ENCODE measurements around the gene CTCF.
A peak's percentile ranks its signal among the peaks of the same experiment; 100 is the strongest.

Gene CTCF

GRCh38 chr16:67534431-67534830 lies 27.9 kb upstream of the CTCF start:
- DNase-seq, result no peak

- no peak for DNase-seq
These were observed 27.1 kb upstream of the CTCF start for GRCh38 chr16:67535201-67535600.

DNA sequence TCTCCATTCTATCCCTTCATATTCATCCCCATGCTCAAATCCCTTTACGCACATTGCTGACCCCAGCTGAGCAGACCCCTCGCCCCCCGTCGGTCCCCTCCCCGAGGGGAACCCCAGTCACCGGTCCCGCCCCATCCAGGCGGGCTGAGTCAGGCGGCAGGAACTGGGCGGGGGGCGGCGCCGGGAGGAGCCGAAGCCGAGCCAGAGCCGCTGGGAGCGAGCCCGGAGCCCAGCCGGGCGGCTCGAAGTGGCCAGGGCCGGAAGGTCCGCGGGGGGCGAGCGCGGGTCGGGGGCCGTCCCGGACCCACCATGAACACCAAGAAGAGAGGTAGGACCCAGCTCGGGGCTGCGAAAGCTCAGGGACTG lies 25.1 kb upstream of the CTCF start:
- no peak for DNase-seq

- DNase-seq, result no peak
These were observed 24.4 kb upstream of the CTCF start for GRCh38 chr16:67537636-67538591.

- no peak for DNase-seq
These were observed 23.6 kb upstream of the CTCF start for GRCh38 chr16:67538666-67539101.

DNA sequence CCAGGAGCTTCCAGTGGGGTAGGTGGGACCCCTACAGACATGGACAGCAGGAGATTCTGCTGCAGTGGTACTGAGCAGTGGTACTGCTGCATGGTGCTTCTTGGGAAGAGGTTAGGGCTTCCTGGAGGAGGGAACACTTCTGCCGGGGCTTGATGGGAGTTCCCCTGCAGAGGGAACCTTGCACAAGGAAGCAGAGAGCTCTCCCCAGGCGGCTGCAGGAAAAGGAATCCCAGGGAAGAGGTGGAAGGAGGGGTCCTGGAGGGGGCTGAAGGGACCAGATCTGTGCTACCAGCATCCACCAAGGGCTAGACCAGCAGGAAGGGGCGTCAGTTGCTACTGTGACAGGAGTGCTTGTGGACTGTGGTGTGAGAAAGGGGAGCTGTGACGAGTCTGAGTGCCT lies 23.1 kb upstream of the CTCF start:
- no peak for DNase-seq

GRCh38 chr16:67539691-67540635 lies 22.4 kb upstream of the CTCF start:
- DNase-seq, result no peak

DNA sequence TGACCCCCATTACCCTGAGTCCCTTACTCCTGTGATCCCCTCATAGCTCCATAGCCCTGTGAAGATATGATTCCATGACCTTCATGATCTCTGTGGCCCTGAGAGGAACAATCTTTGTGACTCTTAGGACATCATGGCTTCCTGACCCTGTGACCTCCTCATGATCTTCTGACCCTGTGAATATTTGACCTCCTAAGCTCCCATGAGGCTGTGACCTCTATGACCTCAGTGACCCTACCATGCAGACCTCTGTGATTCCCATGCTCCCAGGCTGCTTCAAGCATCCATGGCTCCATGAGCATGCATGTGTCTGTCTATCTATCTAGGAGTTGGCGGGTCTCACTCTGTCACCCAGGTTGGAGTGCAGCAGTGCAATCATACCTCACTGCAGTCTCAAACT lies 21.6 kb upstream of the CTCF start:
- no peak for DNase-seq

DNA sequence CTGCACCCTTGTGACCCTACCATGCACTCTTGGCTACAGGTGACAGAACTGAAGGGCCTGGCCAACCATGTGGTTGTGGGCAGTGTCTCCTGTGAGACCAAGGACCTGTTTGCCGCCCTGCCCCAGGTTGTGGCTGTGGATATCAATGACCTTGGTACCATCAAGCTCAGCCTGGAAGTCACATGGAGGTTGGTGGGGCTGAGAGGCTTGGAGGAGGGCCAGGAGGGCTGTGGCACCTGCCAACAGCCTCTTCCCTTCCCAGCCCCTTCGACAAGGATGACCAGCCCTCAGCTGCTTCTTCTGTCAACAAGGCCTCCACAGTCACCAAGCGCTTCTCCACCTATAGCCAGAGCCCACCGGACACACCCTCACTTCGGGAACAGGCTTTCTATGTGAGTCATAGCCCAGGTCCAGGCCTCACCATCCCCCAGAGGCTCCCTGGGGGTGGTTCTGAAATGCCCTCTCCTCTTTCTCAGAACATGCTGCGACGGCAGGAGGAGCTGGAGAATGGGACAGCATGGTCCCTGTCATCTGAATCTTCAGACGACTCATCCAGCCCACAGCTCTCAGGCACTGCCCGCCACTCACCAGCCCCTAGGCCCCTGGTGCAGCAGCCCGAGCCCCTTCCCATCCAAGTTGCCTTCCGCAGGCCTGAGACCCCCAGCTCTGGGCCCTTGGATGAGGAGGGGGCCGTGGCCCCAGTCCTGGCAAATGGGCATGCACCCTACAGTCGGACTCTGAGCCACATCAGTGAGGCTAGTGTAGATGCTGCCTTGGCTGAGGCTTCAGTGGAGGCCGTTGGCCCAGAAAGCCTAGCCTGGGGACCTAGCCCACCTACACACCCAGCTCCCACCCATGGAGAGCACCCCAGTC lies 20.7 kb upstream of the CTCF start:
- DNase-seq, result no peak

DNA sequence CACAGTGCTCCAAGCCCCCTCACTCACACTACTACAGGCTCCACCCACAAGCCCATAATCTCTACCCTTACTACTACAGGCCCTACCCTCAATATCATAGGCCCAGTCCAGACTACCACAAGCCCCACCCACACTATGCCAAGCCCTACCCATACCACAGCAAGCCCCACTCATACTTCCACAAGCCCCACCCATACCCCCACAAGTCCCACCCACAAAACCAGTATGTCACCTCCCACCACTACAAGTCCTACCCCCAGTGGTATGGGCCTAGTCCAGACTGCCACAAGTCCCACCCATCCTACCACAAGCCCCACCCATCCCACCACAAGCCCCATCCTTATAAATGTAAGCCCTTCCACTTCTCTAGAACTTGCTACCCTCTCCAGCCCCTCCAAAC lies 19.9 kb upstream of the CTCF start:
- no peak for DNase-seq

DNA sequence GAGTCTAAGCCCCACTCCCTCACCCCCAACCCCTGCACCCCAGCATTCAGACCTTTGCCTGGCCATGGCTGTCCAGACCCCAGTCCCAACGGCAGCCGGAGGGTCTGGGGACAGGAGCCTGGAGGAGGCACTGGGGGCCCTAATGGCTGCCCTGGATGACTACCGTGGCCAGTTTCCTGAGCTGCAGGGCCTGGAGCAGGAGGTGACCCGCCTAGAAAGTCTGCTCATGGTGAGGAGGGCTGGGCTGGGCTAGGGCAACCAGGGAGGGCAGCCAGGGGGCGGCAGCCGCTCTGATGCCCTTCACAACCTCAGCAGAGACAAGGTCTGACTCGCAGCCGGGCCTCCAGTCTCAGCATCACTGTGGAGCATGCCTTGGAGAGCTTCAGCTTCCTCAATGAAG lies 19.3 kb upstream of the CTCF start:
- no peak for DNase-seq

GRCh38 chr16:67543582-67543981 lies 18.7 kb upstream of the CTCF start:
- no peak for DNase-seq

DNA sequence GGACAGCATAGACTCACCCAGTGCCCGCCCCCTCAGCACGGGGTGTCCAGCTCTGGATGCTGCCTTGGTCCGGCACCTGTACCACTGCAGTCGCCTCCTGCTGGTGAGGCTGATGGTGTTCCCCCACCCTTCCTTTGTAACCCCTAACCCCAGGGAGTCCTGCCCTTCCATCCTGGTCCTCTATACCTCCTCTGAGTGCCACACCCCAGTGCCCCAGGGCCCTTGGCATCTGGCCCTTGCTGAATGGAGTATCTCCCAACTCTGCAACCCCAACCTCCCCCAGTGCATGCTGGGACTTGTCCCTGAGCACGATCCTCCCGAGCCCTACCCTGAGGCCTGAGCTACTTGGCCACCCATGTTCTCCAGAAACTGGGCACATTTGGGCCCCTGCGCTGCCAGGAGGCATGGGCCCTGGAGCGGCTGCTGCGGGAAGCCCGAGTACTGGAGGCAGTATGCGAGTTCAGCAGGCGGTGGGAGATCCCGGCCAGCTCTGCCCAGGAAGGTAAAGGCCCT lies 17.9 kb upstream of the CTCF start:
- no peak for DNase-seq

DNA sequence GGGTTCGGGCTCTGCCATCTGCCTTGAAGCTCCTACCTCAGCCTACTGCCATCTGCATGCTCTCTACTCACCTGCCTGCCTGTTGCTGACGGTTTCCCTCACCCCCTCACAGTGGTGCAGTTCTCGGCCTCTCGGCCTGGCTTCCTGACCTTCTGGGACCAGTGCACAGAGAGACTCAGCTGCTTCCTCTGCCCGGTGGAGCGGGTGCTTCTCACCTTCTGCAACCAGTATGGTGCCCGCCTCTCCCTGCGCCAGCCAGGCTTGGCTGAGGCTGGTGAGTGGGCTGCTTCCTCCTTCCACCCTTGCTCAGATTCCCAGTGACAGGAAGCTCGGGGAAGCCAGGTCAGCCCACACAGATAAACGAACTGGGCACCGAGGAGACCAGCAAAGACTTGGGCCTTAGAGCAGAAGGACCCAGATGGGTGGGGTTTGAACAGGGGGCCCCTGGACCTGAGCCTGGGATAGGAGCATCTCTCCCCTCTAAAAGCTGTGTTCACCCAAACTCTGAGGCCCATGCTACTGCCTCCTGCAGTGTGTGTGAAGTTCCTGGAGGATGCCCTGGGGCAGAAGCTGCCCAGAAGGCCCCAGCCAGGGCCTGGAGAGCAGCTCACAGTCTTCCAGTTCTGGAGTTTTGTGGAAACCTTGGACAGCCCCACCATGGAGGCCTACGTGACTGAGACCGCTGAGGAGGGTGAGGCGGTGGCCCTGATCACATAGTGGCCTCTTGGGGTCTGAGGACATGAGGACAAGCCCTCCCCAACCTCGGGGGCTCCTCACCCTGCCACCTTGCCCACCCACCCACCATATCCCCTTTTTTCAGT lies 17.3 kb upstream of the CTCF start:
- no peak for DNase-seq

DNA sequence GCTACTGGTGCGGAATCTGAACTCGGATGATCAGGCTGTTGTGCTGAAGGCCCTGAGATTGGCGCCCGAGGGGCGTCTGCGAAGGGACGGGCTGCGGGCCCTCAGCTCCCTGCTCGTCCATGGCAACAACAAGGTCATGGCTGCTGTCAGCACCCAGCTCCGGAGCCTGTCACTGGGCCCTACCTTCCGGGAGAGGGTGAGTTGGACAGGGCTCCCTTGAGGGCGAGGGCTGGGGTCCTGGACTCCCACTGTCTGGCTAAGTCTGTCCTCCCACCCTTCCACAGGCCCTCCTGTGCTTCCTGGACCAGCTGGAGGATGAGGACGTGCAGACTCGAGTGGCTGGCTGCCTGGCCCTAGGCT lies 16.7 kb upstream of the CTCF start:
- no peak for DNase-seq

DNA sequence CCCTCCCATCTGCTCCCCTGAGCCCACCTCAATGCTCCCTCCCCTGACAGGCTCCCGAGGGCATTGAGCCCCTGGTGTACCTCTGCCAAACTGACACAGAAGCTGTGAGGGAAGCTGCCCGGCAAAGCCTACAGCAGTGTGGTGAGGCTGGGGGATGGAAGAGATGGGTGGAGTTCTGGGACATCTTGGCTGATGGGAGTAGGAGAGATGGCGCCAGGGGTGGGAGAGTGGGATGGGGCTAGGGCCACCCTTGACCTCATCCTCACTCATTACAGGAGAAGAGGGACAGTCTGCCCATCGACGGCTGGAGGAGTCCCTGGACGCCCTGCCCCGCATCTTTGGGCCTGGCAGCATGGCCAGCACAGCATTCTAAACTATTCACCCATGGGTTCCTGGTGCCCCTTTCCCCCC lies 16.2 kb upstream of the CTCF start:
- no peak for DNase-seq

- DNase-seq, result peak; percentile 38
These were observed 15.4 kb upstream of the CTCF start for GRCh38 chr16:67546761-67547422.

GRCh38 chr16:67547423-67548264 lies 14.7 kb upstream of the CTCF start:
- DNase-seq, result no peak

DNA sequence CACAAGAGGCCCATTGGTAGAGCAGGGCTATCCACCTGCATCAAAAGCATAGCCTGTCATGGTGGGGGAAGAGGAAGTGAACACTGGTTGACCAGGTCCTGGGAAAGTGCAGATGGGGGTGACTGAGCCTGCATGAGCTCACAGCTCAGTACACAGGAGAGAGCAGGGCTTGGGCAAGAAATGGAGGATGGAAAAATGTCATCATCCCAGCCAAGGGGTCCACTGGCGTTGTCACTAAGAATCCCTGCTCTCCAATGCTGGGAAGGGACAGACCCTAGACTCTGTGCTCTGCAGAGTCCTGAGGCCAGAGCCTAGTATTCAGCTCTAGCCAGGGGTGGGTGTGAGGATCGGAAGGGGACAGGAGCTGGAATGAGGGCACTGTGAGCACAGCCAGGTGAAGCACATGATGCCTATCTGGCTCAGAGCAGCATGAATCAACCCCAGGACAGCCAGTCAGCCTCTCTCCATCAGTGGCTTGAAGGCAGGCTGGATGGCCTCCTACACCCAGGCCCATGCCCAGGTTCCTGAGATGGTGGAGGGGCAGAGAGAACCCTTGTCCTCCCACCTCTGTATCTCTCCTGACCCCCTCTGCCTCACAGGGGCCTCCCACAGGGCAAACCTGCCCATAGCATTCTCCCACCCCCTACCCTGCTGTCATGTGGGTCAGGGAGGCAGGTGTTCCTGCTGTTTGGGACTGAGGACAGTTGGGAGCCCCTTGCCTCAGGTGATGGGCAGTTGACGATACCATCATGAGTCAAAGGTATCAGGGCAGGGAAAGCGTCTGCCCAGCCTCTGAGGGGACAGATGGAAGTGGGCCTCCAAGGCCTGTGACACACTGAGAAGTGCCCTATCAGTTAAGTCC lies 13.8 kb upstream of the CTCF start:
- DNase-seq, result no peak
